ENCODE results near the gene SEMA4D.

The SEMA4D gene

GRCh38 chr9:89446261-89446960, 51.5 kb downstream of the SEMA4D start:
- Histone ChIP-seq H2AFZ (ENCODE audit: low read depth, low read length) (no peak overlapping the region), H3K9ac (ENCODE audit: low read length) (no peak overlapping the region), H3K27ac (ENCODE audit: low read length) (no peak overlapping the region), H3K27me3 (ENCODE audit: low read depth, low read length) (no peaks in the 10 kb centered on the region), H3K9me3 (ENCODE audit: insufficient read depth, low read length) (no peaks in the 10 kb centered on the region), H3K4me3 (ENCODE audit: low read length) (no peak overlapping the region), H3K36me3 (replicated peaks; ENCODE audit: low read depth, low read length) (no peaks in the 10 kb centered on the region), H4K20me1 (ENCODE audit: insufficient read depth, low read length) (peaks cover 14% of the 10 kb centered on the region), H3K4me2 (ENCODE audit: low read length) (no peak overlapping the region), H3K4me1 (ENCODE audit: low read length) (peaks cover 10% of the 10 kb centered on the region), H3K79me2 (ENCODE audit: low read length) (no peaks in the 10 kb centered on the region)
- TF ChIP-seq EZH2phosphoT487 (IDR thresholded peaks at IDR 0.05; ENCODE audit: low read depth) (no peak), CTCF (IDR thresholded peaks at IDR 0.05; ENCODE audit: low read depth, low read length) (no peak)

DNA sequence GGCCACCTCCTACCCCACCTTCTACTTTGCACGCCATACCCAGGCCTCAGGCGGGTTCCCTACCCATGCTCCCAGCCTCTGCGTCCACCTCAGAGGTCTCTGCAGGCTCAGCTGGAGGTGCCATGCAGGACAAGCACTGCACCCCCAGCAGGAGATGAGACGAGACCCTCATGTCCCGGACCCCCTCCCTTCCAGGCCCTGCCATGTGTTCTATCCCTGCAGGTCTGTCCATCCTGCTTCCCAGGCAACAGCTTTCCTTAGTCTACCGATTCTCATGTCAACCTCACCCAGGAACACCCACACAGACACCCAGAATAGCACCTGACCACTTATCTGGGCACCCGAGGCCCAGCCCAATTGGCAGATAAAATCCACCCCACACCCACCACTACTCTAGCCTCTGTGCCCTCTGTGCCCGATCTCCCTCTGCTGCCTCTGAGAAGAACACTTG, 52.1 kb downstream of the SEMA4D start:
- no peak overlapping the region for H2AFZ ChIP-seq (ENCODE audit: low read depth, low read length)
- H3K4me2 ChIP-seq (ENCODE audit: low read length), result no peak overlapping the region
- no peak overlapping the region for H3K27ac ChIP-seq (ENCODE audit: low read length)
- TF ChIP-seq EZH2phosphoT487 (IDR thresholded peaks at IDR 0.05; ENCODE audit: low read depth) (no peak), CTCF (IDR thresholded peaks at IDR 0.05; ENCODE audit: low read depth, low read length) (no peak)
- H3K27me3 ChIP-seq (ENCODE audit: low read depth, low read length), result no peaks in the 10 kb centered on the region
- H3K9ac ChIP-seq (ENCODE audit: low read length), result no peak overlapping the region
- no peak overlapping the region for H3K4me3 ChIP-seq (ENCODE audit: low read length)
- H4K20me1 ChIP-seq (ENCODE audit: insufficient read depth, low read length), result peaks cover 16% of the 10 kb centered on the region
- H3K79me2 ChIP-seq (ENCODE audit: low read length), result no peaks in the 10 kb centered on the region
- H3K4me1 ChIP-seq (ENCODE audit: low read length), result peaks cover 10% of the 10 kb centered on the region
- H3K9me3 ChIP-seq (ENCODE audit: insufficient read depth, low read length), result no peaks in the 10 kb centered on the region
- no peaks in the 10 kb centered on the region for H3K36me3 ChIP-seq (replicated peaks; ENCODE audit: low read depth, low read length)

- no peaks in the 10 kb centered on the region for H3K27me3 ChIP-seq (ENCODE audit: low read depth, low read length)
- H3K4me1 ChIP-seq (ENCODE audit: low read length), result peaks cover 10% of the 10 kb centered on the region
- H3K79me2 ChIP-seq (ENCODE audit: low read length), result no peaks in the 10 kb centered on the region
Measured at GRCh38 chr9:89444925-89445765, 52.8 kb downstream of the SEMA4D start.

More at GRCh38 chr9:89444925-89445765, 52.8 kb downstream of the SEMA4D start:
- peaks cover 16% of the 10 kb centered on the region for H4K20me1 ChIP-seq (ENCODE audit: insufficient read depth, low read length)
- no peak overlapping the region for H3K4me2 ChIP-seq (ENCODE audit: low read length)
- H3K27ac ChIP-seq (ENCODE audit: low read length), result no peak overlapping the region
- no peak overlapping the region for H3K4me3 ChIP-seq (ENCODE audit: low read length)
- H3K36me3 ChIP-seq (replicated peaks; ENCODE audit: low read depth, low read length), result no peaks in the 10 kb centered on the region
- H3K9me3 ChIP-seq (ENCODE audit: insufficient read depth, low read length), result no peaks in the 10 kb centered on the region
- TF ChIP-seq CTCF (IDR thresholded peaks at IDR 0.05; ENCODE audit: low read depth, low read length), result no peak
- no peak for TF ChIP-seq EZH2phosphoT487 (IDR thresholded peaks at IDR 0.05; ENCODE audit: low read depth)
- H2AFZ ChIP-seq (ENCODE audit: low read depth, low read length), result no peak overlapping the region
- no peak overlapping the region for H3K9ac ChIP-seq (ENCODE audit: low read length)
